ENCODE data around the gene DLX4. TPM values are rescaled to one million over a fixed set of nuclear protein-coding genes. Genes with fewer than 3 reads are reported as not detected.

Gene DLX4
- total and polyA plus RNA-seq, 12 donors = 0.10 to 0.96 (median 0.27) TPM; not detected in 3

DNA sequence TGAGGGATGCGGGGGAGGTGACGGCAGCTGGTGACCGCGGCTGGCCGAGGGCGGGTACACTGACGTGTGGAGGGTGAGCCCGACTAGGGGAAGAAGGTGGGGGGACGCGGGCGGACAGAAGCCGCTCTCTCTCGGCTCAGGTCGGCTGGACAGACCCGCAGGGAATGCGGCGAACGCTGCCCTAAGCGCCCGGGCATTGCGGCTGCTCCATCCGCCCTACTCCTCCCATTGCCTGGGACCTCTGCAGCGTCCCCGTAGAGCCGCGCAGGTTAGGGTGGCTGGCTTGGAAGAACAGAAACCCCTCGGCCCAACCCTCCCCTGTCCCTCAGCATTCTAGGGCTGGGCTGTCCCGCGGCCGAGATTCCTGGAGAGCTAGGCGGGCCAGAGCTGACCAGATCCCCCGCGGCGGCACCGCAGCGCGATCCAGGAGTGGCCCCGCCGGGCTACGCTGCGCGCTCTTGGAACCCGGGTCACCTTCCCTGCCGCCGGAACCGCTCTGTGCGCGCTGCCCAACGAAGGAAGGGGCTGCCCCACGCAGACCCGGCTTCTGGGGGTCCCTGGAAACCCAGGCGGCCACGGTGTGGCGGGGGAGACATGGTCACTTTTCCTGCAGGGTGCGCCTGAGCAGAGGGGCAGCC is 3.0 kb downstream of the DLX4 start:
- intact Hi-C loops (cut with DNase I) = no loop called here
- peak overlapping the region in 1 of 4 donors; percentile 20 for H3K4me3 ChIP-seq
- no peaks in the 10 kb centered on the region for H3K36me3 ChIP-seq (replicated peaks in 1 of 2)
- no peaks in the 10 kb centered on the region for H3K9me3 ChIP-seq (replicated peaks in 1 of 3)
- no peak overlapping the region for H3K27ac ChIP-seq
- WGBS, 4 donors = 0 to 2% (median 2%) methylated on average over 2 to 55 of the region's 55 CpGs; no CpG with 5 or more reads in 1 of the 4 donors
- peaks cover 68% of the 10 kb centered on the region for H3K27me3 ChIP-seq
- TF ChIP-seq, protein P1, sequence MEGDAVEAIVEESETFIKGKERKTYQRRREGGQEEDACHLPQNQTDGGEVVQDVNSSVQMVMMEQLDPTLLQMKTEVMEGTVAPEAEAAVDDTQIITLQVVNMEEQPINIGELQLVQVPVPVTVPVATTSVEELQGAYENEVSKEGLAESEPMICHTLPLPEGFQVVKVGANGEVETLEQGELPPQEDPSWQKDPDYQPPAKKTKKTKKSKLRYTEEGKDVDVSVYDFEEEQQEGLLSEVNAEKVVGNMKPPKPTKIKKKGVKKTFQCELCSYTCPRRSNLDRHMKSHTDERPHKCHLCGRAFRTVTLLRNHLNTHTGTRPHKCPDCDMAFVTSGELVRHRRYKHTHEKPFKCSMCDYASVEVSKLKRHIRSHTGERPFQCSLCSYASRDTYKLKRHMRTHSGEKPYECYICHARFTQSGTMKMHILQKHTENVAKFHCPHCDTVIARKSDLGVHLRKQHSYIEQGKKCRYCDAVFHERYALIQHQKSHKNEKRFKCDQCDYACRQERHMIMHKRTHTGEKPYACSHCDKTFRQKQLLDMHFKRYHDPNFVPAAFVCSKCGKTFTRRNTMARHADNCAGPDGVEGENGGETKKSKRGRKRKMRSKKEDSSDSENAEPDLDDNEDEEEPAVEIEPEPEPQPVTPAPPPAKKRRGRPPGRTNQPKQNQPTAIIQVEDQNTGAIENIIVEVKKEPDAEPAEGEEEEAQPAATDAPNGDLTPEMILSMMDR (IDR thresholded peaks at IDR 0.05) = no peak
- TF ChIP-seq POLR2A (IDR thresholded peaks at IDR 0.05) = no peak
- H3K4me1 ChIP-seq (replicated peaks in 1 of 2) = peaks cover 16 to 23% of the 10 kb centered on the region in 2 donors
- DNase-seq = peak in 2 of 7 donors; percentile 26 to 39

DNA sequence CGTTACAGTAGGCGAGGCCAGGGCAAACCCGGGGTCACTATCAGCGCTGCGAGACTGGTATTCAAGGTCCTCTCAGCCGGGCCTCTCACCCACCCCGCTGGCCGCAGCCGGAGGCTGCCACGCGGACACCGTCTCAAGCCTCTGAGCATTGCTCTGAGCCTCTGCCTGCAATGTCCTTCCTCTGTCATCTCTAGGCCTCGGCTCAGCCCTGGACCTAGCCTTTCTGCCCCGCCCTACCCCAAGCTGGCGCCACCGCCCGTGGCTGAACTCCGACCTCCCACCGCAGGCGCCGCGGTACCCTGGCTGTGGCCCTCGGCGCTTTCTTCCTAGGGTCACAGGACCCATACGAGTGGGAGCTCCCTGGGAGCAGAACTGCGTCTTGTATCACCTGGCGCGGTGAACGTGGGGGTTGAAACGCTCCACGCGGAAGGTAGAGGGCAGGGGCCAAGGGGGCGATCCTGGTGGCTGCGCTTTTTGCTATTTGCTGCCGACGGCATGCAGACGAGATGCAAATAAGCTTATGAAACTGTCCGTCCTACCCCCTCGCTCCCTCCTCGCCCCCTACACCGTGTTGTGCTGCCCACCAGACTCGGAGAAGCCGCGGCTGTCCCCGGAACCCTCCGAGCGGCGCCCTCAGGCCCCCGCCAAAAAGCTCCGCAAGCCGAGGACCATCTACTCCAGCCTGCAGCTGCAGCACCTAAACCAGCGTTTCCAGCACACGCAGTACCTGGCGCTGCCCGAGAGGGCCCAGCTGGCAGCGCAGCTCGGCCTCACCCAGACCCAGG is 3.7 kb downstream of the DLX4 start:
- DNase-seq = no peak

DNA sequence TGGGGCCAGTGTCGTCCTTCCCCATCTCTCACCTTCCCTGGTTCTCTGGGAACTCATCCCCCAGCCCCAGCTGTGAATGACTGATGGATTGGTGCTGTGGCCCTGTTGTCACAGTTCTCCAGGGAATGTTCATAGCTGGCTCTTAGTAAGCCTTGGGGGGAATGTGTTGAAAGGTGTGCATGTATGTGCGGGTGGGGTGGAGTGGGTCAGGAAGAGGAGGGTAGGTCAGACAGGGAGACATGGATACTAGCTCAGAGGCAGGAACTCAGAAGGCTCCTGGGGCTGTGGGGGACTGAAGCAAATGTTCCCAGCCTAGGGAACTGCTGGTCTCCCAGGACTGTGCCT is 4.3 kb downstream of the DLX4 start:
- Histone ChIP-seq H3K27me3 (peaks cover 59% of the 10 kb centered on the region), H3K36me3 (replicated peaks in 1 of 2) (no peaks in the 10 kb centered on the region)
- 45 to 86% (median 49%) methylated on average over 1 to 2 of the region's 2 CpGs for WGBS, 4 donors

More for the DNA sequence above, 3.7 kb downstream of the DLX4 start:
- H3K27ac ChIP-seq = no peak overlapping the region
- intact Hi-C loops (cut with DNase I) = no loop called here
- H3K4me1 ChIP-seq (replicated peaks in 1 of 2) = peaks cover 16 to 23% of the 10 kb centered on the region in 2 donors
- H3K4me3 ChIP-seq = peak overlapping the region in 1 of 4 donors; percentile 20
- H3K9me3 ChIP-seq (replicated peaks in 1 of 3) = no peaks in the 10 kb centered on the region
- 7 to 27% (median 16%) methylated on average over 11 to 57 of the region's 57 CpGs for WGBS, 4 donors
- no peaks in the 10 kb centered on the region for H3K36me3 ChIP-seq (replicated peaks in 1 of 2)
- H3K27me3 ChIP-seq = peaks cover 63% of the 10 kb centered on the region
- no peak for TF ChIP-seq POLR2A (IDR thresholded peaks at IDR 0.05)
- TF ChIP-seq, protein P1 (IDR thresholded peaks at IDR 0.05) = no peak

DNA sequence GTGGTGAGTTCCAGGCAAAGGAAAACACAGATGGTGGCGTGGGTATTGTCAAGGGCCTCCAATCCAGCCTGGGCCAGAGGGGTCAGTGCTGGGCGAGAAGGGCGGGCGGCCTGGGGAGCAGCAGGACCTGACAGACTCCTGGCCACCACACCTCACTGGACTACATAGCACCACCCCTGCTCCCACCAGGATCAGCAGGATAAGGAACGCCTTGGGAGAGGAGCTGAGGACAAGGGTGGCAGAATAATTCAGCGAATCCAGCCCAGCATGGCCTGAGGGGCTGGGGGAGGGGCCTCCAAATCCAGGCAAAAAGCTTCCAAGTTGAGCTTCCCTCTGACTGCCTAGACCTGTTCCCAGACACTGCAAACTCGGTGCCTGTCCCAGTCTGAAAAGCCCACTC is 6.5 kb downstream of the DLX4 start:
- no peak for DNase-seq
- Histone ChIP-seq H3K9me3 (replicated peaks in 1 of 3) (no peaks in the 10 kb centered on the region), H3K27me3 (peaks cover 39% of the 10 kb centered on the region), H3K36me3 (replicated peaks in 1 of 2) (no peaks in the 10 kb centered on the region), H3K4me3 (no peak overlapping the region), H3K27ac (no peak overlapping the region), H3K4me1 (replicated peaks in 1 of 2) (peaks cover 9 to 12% of the 10 kb centered on the region in 2 donors)
- 87 to 90% (median 89%) methylated on average over 4 to 7 of the region's 7 CpGs for WGBS, 4 donors
- intact Hi-C loops (cut with DNase I) = no loop called here
- TF ChIP-seq POLR2A (IDR thresholded peaks at IDR 0.05) = no peak
- TF ChIP-seq, protein P1 (IDR thresholded peaks at IDR 0.05) = no peak

More for the DNA sequence above, 4.3 kb downstream of the DLX4 start:
- TF ChIP-seq POLR2A (IDR thresholded peaks at IDR 0.05) = no peak
- TF ChIP-seq, protein P1 (IDR thresholded peaks at IDR 0.05) = no peak
- DNase-seq = no peak
- Histone ChIP-seq H3K4me3 (no peak overlapping the region), H3K9me3 (replicated peaks in 1 of 3) (no peaks in the 10 kb centered on the region), H3K27ac (no peak overlapping the region), H3K4me1 (replicated peaks in 1 of 2) (peaks cover 16 to 23% of the 10 kb centered on the region in 2 donors)
- intact Hi-C loops (cut with DNase I) = no loop called here

Data from adrenal gland (tissue), 12 donors.